Activated naive CD4-positive, alpha-beta T cell (primary cell): Measurements from ENCODE around the gene SECISBP2L.
"Not testable (repeated sequence)": the region's sequence is repeated elsewhere in the genome, so short reads cannot be mapped to it uniquely, and the experiment has no call there.

Experiments
- DNase-seq, 4 experiments: peaks; one replicate each; lab custom pipeline; 2025; lab: John Stamatoyannopoulos, UW

The SECISBP2L gene, protein sequence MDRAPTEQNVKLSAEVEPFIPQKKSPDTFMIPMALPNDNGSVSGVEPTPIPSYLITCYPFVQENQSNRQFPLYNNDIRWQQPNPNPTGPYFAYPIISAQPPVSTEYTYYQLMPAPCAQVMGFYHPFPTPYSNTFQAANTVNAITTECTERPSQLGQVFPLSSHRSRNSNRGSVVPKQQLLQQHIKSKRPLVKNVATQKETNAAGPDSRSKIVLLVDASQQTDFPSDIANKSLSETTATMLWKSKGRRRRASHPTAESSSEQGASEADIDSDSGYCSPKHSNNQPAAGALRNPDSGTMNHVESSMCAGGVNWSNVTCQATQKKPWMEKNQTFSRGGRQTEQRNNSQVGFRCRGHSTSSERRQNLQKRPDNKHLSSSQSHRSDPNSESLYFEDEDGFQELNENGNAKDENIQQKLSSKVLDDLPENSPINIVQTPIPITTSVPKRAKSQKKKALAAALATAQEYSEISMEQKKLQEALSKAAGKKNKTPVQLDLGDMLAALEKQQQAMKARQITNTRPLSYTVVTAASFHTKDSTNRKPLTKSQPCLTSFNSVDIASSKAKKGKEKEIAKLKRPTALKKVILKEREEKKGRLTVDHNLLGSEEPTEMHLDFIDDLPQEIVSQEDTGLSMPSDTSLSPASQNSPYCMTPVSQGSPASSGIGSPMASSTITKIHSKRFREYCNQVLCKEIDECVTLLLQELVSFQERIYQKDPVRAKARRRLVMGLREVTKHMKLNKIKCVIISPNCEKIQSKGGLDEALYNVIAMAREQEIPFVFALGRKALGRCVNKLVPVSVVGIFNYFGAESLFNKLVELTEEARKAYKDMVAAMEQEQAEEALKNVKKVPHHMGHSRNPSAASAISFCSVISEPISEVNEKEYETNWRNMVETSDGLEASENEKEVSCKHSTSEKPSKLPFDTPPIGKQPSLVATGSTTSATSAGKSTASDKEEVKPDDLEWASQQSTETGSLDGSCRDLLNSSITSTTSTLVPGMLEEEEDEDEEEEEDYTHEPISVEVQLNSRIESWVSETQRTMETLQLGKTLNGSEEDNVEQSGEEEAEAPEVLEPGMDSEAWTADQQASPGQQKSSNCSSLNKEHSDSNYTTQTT

DNA sequence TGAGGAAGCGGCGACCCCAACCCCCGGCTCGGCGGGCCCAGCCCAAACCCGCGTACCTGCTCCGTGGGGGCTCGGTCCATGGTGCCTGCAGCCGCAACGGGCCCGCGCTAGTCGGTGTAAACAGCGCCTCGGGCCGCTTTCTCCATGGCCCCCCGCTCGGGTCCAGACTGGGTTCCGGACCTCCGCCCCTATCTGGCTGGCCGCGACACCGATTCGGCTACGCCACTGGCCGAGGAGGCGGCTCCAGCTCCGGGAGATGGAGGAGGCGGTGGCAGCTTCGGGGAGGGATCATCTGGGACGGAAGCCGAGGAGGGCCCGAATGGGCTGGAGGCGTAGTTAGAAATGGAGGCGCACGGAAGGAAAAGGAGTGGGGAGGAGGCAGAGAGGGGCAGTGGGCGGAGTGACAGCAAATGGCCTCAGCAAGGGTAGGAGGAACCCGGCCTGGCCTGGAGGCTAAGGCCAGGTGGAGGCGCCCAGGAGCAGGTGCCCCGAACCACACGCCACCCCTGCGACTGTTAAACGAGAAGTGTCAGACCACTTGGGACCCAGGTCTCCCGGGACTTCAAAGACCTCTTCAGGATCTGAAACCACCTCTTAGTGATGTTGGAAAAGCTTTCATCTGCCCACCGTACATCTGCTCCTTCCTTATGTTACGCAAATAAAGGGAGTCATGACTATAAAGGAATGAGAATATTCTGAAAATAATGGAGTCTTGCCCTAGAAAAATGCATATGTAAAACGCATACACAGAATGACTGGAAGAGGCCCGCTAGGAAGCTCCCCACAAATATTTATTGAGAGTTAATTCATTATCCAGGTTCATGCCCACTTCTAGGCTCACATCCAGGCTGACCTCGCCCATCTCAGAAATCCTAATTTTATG, at the start of gene SECISBP2L:
TSS of gene SECISBP2L (minus strand) at position 227 of the 883 bp plus-strand sequence. CDS start at position 80, 147 bp downstream.
- DNase-seq: peak; percentile 67 to 83 (median 76)

GRCh38 chr15:49094923-49095322, 48.7 kb upstream of the SECISBP2L start:
- DNase-seq: no peak

GRCh38 chr15:49093252-49094105, 47.2 kb upstream of the SECISBP2L start:
- no peak for DNase-seq

- no peak for DNase-seq
Measured at GRCh38 chr15:49088996-49089395, 42.8 kb upstream of the SECISBP2L start.

DNA sequence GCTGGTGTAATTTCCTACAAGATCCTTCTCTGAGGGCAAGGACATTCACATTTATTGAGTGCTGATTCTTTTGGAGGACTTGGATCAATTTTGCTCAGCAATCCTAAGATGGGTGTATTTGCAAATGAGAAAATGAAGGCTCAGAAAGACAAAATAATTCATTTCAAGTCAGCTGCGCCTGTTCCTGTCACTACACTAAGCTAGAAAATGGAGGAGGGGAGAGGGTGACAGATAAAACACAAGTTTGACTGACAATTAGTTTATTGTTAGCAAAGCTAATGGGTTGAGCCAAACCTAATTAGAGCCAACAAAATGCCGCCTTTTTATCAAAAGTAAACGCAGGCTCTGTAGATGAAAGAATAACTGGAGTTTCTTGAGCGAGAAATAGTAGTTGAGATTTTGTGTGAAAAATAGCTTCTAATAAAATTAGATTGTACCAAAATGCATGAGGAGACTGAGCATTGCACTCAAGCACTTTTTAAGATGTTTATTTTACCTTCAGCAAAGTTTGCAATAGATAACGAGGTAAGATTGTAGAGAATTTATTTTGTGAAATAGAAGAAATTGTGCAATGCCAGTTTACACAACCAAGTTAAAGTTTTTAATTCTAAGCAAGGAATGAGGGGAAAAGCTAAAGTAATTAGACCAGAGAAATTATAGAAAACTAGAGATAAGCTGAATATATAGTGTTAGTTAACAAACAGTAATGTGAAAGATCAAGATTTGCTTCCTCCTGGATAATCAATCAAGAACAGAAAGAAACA, 39.6 kb upstream of the SECISBP2L start:
- DNase-seq: no peak

GRCh38 chr15:49084285-49084570, 38.0 kb upstream of the SECISBP2L start:
- DNase-seq: no peak

- DNase-seq: no peak
Measured at GRCh38 chr15:49083401-49084284, 37.4 kb upstream of the SECISBP2L start.

GRCh38 chr15:49082960-49083359, 36.7 kb upstream of the SECISBP2L start:
- no peak for DNase-seq

GRCh38 chr15:49079340-49080039, 33.2 kb upstream of the SECISBP2L start:
- DNase-seq: no peak

GRCh38 chr15:49075881-49076280, 29.6 kb upstream of the SECISBP2L start:
- DNase-seq: no peak

GRCh38 chr15:49074589-49075287, 28.5 kb upstream of the SECISBP2L start:
- not testable (repeated sequence) for DNase-seq

GRCh38 chr15:49066372-49066771, 20.1 kb upstream of the SECISBP2L start:
- DNase-seq: no peak

DNA sequence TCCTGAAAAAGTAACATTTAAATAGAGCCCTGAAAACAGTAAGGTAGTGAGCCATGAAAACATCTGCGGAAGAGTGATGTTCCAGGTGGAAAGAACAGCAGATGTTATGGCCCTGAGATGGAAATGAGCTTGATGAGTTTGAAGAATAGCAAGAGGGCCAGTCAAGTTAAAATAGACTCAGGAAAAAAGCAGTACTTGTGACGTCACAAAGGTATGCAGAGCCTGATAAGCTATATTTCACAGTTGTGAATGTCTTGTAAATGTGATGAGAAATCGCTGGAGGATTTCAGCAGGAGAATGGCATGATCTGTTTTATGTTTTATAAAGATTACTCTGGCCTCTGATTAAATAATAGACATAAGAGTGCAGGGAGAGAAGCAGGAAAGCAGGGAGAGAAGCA, 18.6 kb upstream of the SECISBP2L start:
- no peak for DNase-seq

DNA sequence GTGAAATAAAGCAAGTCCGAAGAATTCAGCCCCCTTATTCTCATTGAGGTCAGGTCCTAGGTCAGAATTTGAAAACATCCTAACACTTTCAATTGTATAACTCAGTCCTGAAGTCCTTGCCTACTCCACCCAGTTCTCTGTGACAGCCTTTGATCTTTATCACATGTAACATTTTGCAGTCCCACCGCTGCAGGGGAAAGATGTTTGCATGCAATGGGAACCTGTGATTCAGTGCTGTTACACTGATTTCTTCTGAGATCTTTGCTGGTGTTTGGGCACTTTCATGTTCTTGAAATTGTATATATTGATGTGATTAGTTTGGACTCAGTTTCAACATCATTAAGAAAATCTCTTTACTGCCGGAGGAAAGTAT, 18.0 kb upstream of the SECISBP2L start:
- no peak for DNase-seq

GRCh38 chr15:49063402-49064280, 17.4 kb upstream of the SECISBP2L start:
- no peak for DNase-seq

GRCh38 chr15:49062900-49063299, 16.7 kb upstream of the SECISBP2L start:
- DNase-seq: no peak
